ENCODE measurements around the gene PTPN1. TPM values are rescaled to one million over a fixed set of nuclear protein-coding genes. Genes with fewer than 3 reads are reported as not detected.

Gene PTPN1
- total and polyA plus RNA-seq, 4 donors, result 5.8 to 10.6 (median 9.7) TPM

- Histone ChIP-seq H3K9ac (ENCODE audit: low read depth in 1 of 2, low read length in 2 of 2) (no peak overlapping the region), H3K4me1 (ENCODE audit: control insufficient read depth in 4 of 4, insufficient read depth in 4 of 4, low read length in 3 of 4) (peaks cover 0 to 4% (median 0%) of the 10 kb centered on the region in 4 donors), H3K4me3 (ENCODE audit: low read depth in 1 of 3, low read length in 3 of 3) (no peak overlapping the region), H3K27me3 (ENCODE audit: control insufficient read depth in 4 of 4, insufficient read depth in 4 of 4, low read length in 3 of 4) (no peaks in the 10 kb centered on the region), H3K27ac (ENCODE audit: low read depth in 1 of 2, low read length in 2 of 2) (no peak overlapping the region), H3K36me3 (ENCODE audit: control insufficient read depth in 4 of 4, insufficient read depth in 3 of 4, low read depth in 1 of 4, low read length in 3 of 4) (peaks cover 0 to 3% (median 0%) of the 10 kb centered on the region in 4 donors), H3K9me3 (ENCODE audit: control insufficient read depth in 4 of 4, low read length in 3 of 4) (no peaks in the 10 kb centered on the region)
- whole genome bisulfite sequencing, result 87% methylated on average over 12 of the region's 12 CpGs
- no peak for DNase-seq (ENCODE audit: low spot score)
- TF ChIP-seq YY1 (IDR thresholded peaks at IDR 0.05), result no peak
These were observed 94.3 kb downstream of the PTPN1 start for GRCh38 chr20:50604451-50604850.

- H3K9ac ChIP-seq (ENCODE audit: low read depth in 1 of 2, low read length in 2 of 2), result no peak overlapping the region
These were observed 95.0 kb downstream of the PTPN1 start for GRCh38 chr20:50605136-50605535.

DNA sequence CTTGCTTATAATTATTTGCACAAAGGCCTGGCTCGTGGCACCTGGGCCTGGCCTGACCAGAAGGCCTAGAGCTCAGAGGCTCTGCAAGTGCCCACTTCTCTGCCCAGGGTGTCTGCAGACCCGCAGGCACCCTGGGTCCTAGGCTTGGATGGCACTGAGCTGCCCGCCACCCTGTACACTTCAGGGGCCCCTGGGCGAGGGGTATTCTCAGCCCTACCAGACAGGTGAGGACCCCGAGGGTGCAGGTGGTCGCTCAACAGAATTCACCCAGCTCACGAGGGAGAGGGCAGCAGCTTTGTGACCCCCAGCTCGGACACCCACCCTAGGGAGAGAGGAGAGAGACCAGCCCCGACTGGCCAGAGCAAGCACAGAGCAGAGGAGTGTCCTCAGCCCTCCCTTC lies 97.3 kb downstream of the PTPN1 start:
- Histone ChIP-seq H3K4me1 (ENCODE audit: control insufficient read depth in 4 of 4, insufficient read depth in 4 of 4, low read length in 3 of 4) (peaks cover 0 to 5% (median 2%) of the 10 kb centered on the region in 4 donors), H3K27ac (ENCODE audit: low read depth in 1 of 2, low read length in 2 of 2) (no peak overlapping the region), H3K9me3 (ENCODE audit: control insufficient read depth in 4 of 4, low read length in 3 of 4) (no peaks in the 10 kb centered on the region), H3K27me3 (ENCODE audit: control insufficient read depth in 4 of 4, insufficient read depth in 4 of 4, low read length in 3 of 4) (no peaks in the 10 kb centered on the region), H3K36me3 (ENCODE audit: control insufficient read depth in 4 of 4, insufficient read depth in 3 of 4, low read depth in 1 of 4, low read length in 3 of 4) (no peaks in the 10 kb centered on the region), H3K4me3 (ENCODE audit: low read depth in 1 of 3, low read length in 3 of 3) (no peak overlapping the region), H3K9ac (ENCODE audit: low read depth in 1 of 2, low read length in 2 of 2) (no peak overlapping the region)
- no peak for DNase-seq (ENCODE audit: low spot score)
- 89% methylated on average over 9 of the region's 9 CpGs for WGBS
- TF ChIP-seq TAF1 (conservative IDR thresholded peaks at IDR 0.05) (no peak), HNF4A (conservative IDR thresholded peaks at IDR 0.05) (no peak), RXRA (IDR thresholded peaks at IDR 0.05) (no peak), EGR1 (IDR thresholded peaks at IDR 0.05; ENCODE audit: low read depth in 2 of 2) (no peak), GABPA (IDR thresholded peaks at IDR 0.05 in 1 of 2, conservative IDR thresholded peaks at IDR 0.05 in 1 of 2) (no peak), RAD21 (IDR thresholded peaks at IDR 0.05) (no peak), FOXA2 (IDR thresholded peaks at IDR 0.05) (no peak), SP1 (IDR thresholded peaks at IDR 0.05) (no peak), FOXA1 (IDR thresholded peaks at IDR 0.05) (no peak)
- TF ChIP-seq, protein P1, sequence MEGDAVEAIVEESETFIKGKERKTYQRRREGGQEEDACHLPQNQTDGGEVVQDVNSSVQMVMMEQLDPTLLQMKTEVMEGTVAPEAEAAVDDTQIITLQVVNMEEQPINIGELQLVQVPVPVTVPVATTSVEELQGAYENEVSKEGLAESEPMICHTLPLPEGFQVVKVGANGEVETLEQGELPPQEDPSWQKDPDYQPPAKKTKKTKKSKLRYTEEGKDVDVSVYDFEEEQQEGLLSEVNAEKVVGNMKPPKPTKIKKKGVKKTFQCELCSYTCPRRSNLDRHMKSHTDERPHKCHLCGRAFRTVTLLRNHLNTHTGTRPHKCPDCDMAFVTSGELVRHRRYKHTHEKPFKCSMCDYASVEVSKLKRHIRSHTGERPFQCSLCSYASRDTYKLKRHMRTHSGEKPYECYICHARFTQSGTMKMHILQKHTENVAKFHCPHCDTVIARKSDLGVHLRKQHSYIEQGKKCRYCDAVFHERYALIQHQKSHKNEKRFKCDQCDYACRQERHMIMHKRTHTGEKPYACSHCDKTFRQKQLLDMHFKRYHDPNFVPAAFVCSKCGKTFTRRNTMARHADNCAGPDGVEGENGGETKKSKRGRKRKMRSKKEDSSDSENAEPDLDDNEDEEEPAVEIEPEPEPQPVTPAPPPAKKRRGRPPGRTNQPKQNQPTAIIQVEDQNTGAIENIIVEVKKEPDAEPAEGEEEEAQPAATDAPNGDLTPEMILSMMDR (IDR thresholded peaks at IDR 0.05; ENCODE audit: low read depth, low read length, missing input control), result no peak
- TF ChIP-seq, protein P2, sequence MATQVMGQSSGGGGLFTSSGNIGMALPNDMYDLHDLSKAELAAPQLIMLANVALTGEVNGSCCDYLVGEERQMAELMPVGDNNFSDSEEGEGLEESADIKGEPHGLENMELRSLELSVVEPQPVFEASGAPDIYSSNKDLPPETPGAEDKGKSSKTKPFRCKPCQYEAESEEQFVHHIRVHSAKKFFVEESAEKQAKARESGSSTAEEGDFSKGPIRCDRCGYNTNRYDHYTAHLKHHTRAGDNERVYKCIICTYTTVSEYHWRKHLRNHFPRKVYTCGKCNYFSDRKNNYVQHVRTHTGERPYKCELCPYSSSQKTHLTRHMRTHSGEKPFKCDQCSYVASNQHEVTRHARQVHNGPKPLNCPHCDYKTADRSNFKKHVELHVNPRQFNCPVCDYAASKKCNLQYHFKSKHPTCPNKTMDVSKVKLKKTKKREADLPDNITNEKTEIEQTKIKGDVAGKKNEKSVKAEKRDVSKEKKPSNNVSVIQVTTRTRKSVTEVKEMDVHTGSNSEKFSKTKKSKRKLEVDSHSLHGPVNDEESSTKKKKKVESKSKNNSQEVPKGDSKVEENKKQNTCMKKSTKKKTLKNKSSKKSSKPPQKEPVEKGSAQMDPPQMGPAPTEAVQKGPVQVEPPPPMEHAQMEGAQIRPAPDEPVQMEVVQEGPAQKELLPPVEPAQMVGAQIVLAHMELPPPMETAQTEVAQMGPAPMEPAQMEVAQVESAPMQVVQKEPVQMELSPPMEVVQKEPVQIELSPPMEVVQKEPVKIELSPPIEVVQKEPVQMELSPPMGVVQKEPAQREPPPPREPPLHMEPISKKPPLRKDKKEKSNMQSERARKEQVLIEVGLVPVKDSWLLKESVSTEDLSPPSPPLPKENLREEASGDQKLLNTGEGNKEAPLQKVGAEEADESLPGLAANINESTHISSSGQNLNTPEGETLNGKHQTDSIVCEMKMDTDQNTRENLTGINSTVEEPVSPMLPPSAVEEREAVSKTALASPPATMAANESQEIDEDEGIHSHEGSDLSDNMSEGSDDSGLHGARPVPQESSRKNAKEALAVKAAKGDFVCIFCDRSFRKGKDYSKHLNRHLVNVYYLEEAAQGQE (IDR thresholded peaks at IDR 0.05), result no peak
- TF ChIP-seq, protein P3, sequence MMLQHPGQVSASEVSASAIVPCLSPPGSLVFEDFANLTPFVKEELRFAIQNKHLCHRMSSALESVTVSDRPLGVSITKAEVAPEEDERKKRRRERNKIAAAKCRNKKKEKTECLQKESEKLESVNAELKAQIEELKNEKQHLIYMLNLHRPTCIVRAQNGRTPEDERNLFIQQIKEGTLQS (IDR thresholded peaks at IDR 0.05), result no peak

More at GRCh38 chr20:50605136-50605535, 95.0 kb downstream of the PTPN1 start:
- no peak for DNase-seq (ENCODE audit: low spot score)
- Histone ChIP-seq H3K27ac (ENCODE audit: low read depth in 1 of 2, low read length in 2 of 2) (no peak overlapping the region), H3K27me3 (ENCODE audit: control insufficient read depth in 4 of 4, insufficient read depth in 4 of 4, low read length in 3 of 4) (no peaks in the 10 kb centered on the region), H3K4me3 (ENCODE audit: low read depth in 1 of 3, low read length in 3 of 3) (no peak overlapping the region), H3K36me3 (ENCODE audit: control insufficient read depth in 4 of 4, insufficient read depth in 3 of 4, low read depth in 1 of 4, low read length in 3 of 4) (peaks cover 0 to 3% (median 0%) of the 10 kb centered on the region in 4 donors), H3K9me3 (ENCODE audit: control insufficient read depth in 4 of 4, low read length in 3 of 4) (no peaks in the 10 kb centered on the region), H3K4me1 (ENCODE audit: control insufficient read depth in 4 of 4, insufficient read depth in 4 of 4, low read length in 3 of 4) (no peaks in the 10 kb centered on the region)
- 92% methylated on average over 5 of the region's 5 CpGs for WGBS
- TF ChIP-seq NR2F2 (IDR thresholded peaks at IDR 0.05), result no peak
- TF ChIP-seq, protein P3 (IDR thresholded peaks at IDR 0.05), result no peak
- no peak for TF ChIP-seq YY1 (IDR thresholded peaks at IDR 0.05)
- TF ChIP-seq MAX (IDR thresholded peaks at IDR 0.05), result no peak
- no peak for TF ChIP-seq HNF4G (IDR thresholded peaks at IDR 0.05)
- TF ChIP-seq ZBTB33 (IDR thresholded peaks at IDR 0.05), result no peak
- TF ChIP-seq HNF4A (conservative IDR thresholded peaks at IDR 0.05), result no peak
- no peak for TF ChIP-seq JUND (IDR thresholded peaks at IDR 0.05)
- no peak for TF ChIP-seq RAD21 (IDR thresholded peaks at IDR 0.05)
